Thyroid gland (tissue), 4 donors: Measurements from ENCODE around the gene SLC22A7. TPM values are rescaled to one million over a fixed set of nuclear protein-coding genes. Genes with fewer than 3 reads are reported as not detected.

Experiments used
- DNase-seq, 2 donors: peaks; one replicate each; pipeline ENCODE4 v3.0.0-alpha.2; 2019
- H3K27ac ChIP-seq, 3 donors: fragments of 200-600 bp; sonication (generic); 1 replicate in 2 of 3; 2 replicates in 1 of 3; pipeline ENCODE4 v1.5.1; 2016 to 2019; ENCODE audit warnings: mild to moderate bottlenecking in 1 of 3, moderate library complexity in 1 of 3
- H3K27me3 ChIP-seq: fragments of 200-600 bp; sonication (generic); one replicate; pipeline ENCODE4 v1.5.1; 2019
- H3K36me3 ChIP-seq, 2 donors: fragments of 200-600 bp; sonication (generic); one replicate each; pipeline ENCODE4 v1.5.1; 2016 to 2019
- H3K4me1 ChIP-seq, 2 donors: fragments of 200-600 bp; sonication (generic); one replicate each; pipeline ENCODE4 v1.5.1; 2017 to 2019
- H3K4me3 ChIP-seq, 3 donors: fragments of 200-600 bp; sonication (generic); replicated peaks in 1 of 3; 1 replicate in 2 of 3; 2 replicates in 1 of 3; pipeline ENCODE4 v1.5.1; 2016; ENCODE audit warnings: mild to moderate bottlenecking in 1 of 3
- H3K9me3 ChIP-seq: fragments of 200-600 bp; sonication (generic); one replicate; pipeline ENCODE4 v1.5.1; 2017
- POLR2A ChIP-seq, 2 donors: fragments of 450-650 bp; IDR thresholded peaks; one replicate each; pipeline ENCODE4 v1.6.1; 2017; ENCODE audit warnings: antibody characterized with exemption in 2 of 2, mild to moderate bottlenecking in 2 of 2, moderate library complexity in 1 of 2
- WGBS, 2 donors: methylation state at CpG; one replicate each; pipeline ENCODE4 v1.1.5; 2017; 5-methylcytosine and 5-hydroxymethylcytosine counted together
- intact Hi-C: fragments of 100-400 bp; cut with DNase I; formaldehyde crosslinking; loops from one replicate; pipeline ENCODE4 v1.15.1; 2023
- total RNA-seq, 4 donors: library from RNA; depleted of rRNA; stranded (reverse); fragments of >200 nt; gene quantifications; one replicate each; pipeline ENCODE4 v1.2.3, GENCODE V29; 2016
- TF ChIP-seq, protein P1 (sequence below), 6 experiments: fragments of 200-600 bp in 3 of 6; fragments of 450-650 bp in 3 of 6; sonication (generic) in 3 of 6; IDR thresholded peaks; one replicate each; pipeline ENCODE4 v1.5.1; 2016 to 2019; ENCODE audit warnings: antibody characterized with exemption in 6 of 6, mild to moderate bottlenecking in 2 of 6, inconsistent platforms in 1 of 6, moderate library complexity in 1 of 6

SLC22A7 gene
- total RNA-seq, 4 donors from 2014 or later = not detected

DNA sequence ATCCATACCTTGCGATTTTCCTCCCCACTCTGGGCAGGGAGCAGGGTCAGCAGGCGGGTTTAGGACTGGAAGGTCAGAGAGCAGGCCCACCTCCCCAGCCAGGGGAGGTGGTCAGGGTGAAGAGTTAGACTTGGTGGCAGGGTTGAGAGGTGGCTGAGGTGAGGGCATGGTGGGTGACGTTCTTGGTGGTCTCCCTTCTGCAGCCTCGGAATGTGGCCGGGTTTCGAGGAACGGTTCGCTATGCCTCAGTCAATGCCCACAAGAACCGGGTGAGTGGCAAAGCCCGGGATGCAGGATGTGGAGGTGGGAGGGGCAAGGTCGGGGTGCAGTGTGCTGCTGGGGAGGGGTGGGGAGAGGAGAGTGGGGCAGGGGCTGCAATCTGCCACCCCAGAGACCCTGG lies 43.2 kb upstream of the SLC22A7 start:
- TF ChIP-seq, protein P1, sequence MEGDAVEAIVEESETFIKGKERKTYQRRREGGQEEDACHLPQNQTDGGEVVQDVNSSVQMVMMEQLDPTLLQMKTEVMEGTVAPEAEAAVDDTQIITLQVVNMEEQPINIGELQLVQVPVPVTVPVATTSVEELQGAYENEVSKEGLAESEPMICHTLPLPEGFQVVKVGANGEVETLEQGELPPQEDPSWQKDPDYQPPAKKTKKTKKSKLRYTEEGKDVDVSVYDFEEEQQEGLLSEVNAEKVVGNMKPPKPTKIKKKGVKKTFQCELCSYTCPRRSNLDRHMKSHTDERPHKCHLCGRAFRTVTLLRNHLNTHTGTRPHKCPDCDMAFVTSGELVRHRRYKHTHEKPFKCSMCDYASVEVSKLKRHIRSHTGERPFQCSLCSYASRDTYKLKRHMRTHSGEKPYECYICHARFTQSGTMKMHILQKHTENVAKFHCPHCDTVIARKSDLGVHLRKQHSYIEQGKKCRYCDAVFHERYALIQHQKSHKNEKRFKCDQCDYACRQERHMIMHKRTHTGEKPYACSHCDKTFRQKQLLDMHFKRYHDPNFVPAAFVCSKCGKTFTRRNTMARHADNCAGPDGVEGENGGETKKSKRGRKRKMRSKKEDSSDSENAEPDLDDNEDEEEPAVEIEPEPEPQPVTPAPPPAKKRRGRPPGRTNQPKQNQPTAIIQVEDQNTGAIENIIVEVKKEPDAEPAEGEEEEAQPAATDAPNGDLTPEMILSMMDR (IDR thresholded peaks at IDR 0.05) = no peak
- no peak for TF ChIP-seq POLR2A (IDR thresholded peaks at IDR 0.05)
- Histone ChIP-seq H3K36me3 (no peaks in the 10 kb centered on the region), H3K27ac (no peak overlapping the region), H3K27me3 (no peaks in the 10 kb centered on the region), H3K9me3 (no peaks in the 10 kb centered on the region), H3K4me1 (no peaks in the 10 kb centered on the region), H3K4me3 (no peak overlapping the region)
- WGBS, 2 donors = 85 to 89% methylated on average over 11 of the region's 11 CpGs
- no peak for DNase-seq
- intact Hi-C loops = no loop called here

DNA sequence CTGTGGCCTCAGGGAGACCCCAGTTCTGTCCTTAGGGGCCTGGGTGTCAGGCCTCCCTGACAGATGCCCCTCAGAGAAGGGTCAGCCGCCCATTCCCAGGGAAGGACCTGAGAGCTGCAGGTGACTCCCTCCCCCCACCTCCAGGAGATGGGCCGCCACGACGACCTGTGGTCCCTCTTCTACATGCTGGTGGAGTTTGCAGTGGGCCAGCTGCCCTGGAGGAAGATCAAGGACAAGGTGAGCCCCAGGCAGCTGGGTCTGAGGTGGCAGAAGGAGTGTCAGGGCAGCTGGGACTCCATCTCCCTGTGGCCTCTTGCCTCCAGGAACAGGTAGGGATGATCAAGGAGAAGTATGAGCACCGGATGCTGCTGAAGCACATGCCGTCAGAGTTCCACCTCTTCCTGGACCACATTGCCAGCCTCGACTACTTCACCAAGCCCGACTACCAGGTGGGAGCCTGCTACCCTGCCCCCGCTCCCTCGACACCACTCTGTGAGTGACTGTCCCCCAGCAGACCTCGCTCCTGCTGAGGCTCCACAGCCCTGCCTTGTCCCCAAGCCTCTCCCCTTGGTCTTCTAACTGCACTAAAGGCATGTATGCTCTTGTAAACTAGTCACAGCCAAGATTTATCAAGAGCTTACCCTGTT lies 42.5 kb upstream of the SLC22A7 start:
- no peaks in the 10 kb centered on the region for H3K4me1 ChIP-seq
- H3K27me3 ChIP-seq = no peaks in the 10 kb centered on the region
- no peak for DNase-seq
- no peak overlapping the region for H3K27ac ChIP-seq
- intact Hi-C loops = no loop called here
- no peak for TF ChIP-seq POLR2A (IDR thresholded peaks at IDR 0.05)
- TF ChIP-seq, protein P1 (IDR thresholded peaks at IDR 0.05) = no peak
- WGBS, 2 donors = 71 to 89% methylated on average over 7 to 11 of the region's 11 CpGs
- H3K4me3 ChIP-seq = no peak overlapping the region
- H3K36me3 ChIP-seq = no peaks in the 10 kb centered on the region
- H3K9me3 ChIP-seq = no peaks in the 10 kb centered on the region

DNA sequence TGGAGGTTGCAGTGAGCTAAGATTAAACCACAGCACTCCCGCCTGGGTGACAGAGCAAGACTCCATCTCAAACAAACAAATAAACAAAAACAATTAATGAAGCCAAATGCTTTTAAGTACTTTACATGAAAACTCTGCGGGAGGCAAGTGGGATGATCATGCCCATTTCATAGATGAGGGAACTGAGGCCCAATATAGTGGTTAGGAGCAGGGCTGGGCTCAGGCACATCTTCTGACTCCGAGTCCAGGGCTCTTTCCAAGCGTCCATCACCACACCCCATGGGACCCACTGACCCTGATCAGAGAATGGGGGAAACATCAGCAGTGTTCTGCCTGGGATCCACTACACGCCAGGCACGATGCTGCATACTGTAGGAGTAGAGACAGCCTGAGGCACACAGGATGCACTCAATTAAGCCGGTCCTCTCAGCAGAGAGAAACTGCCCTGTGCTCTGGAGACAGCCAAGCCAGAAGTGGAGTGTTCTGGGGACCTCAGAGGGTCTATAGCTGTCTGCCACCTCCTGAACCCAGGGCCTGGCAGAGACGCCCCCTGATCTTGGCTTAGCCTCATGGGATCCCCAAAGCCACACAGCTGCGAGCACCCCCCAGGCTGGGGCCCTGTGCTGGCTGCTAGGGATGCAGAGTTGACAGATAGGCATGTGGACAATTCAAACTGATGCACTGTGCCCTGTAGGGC lies 41.2 kb upstream of the SLC22A7 start:
- 88 to 95% methylated on average over 7 to 9 of the region's 9 CpGs for WGBS, 2 donors
- no peaks in the 10 kb centered on the region for H3K36me3 ChIP-seq
- H3K9me3 ChIP-seq = no peaks in the 10 kb centered on the region
- intact Hi-C loops = no loop called here
- H3K27ac ChIP-seq = no peak overlapping the region
- H3K4me3 ChIP-seq = no peak overlapping the region
- H3K27me3 ChIP-seq = no peaks in the 10 kb centered on the region
- no peaks in the 10 kb centered on the region for H3K4me1 ChIP-seq
- DNase-seq = no peak
- TF ChIP-seq, protein P1 (IDR thresholded peaks at IDR 0.05) = no peak
- no peak for TF ChIP-seq POLR2A (IDR thresholded peaks at IDR 0.05)

DNA sequence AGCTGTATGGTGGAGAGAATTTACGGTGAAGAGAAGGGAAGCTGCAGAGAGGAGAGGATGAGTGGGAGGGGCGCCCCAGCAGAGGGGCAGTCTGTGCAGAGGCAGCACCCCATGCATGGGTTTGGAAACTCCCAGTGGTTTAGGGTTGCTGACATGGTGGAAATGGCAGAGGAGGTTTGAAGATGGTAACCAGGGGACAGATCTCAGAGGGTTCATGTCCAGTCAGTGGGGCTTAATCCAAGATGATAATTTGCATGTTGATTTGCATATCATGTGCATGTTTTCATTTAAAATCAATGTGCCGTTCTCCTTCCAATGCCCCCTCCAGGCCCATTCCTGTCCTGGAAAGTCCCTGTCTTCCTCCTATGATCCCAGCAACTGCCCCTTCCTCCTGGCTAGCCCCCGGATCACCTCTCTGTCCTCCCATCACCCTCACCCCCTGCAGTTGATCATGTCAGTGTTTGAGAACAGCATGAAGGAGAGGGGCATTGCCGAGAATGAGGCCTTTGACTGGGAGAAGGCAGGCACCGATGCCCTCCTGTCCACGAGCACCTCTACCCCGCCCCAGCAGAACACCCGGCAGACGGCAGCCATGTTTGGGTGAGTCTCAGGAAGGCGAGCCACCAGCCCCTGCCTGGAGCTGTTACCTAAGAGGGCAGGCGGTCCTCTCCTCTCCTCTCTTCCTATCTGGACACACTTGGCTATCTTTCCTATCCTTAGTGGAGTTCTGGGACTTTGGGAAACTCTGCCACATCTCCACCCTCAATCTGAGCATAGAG lies 40.5 kb upstream of the SLC22A7 start:
- Histone ChIP-seq H3K36me3 (no peaks in the 10 kb centered on the region), H3K27me3 (no peaks in the 10 kb centered on the region), H3K4me1 (no peaks in the 10 kb centered on the region), H3K27ac (no peak overlapping the region), H3K4me3 (no peak overlapping the region), H3K9me3 (no peaks in the 10 kb centered on the region)
- WGBS, 2 donors = 81 to 84% methylated on average over 12 of the region's 12 CpGs
- no peak for TF ChIP-seq POLR2A (IDR thresholded peaks at IDR 0.05)
- TF ChIP-seq, protein P1 (IDR thresholded peaks at IDR 0.05) = no peak
- no peak for DNase-seq
- intact Hi-C loops = no loop called here

DNA sequence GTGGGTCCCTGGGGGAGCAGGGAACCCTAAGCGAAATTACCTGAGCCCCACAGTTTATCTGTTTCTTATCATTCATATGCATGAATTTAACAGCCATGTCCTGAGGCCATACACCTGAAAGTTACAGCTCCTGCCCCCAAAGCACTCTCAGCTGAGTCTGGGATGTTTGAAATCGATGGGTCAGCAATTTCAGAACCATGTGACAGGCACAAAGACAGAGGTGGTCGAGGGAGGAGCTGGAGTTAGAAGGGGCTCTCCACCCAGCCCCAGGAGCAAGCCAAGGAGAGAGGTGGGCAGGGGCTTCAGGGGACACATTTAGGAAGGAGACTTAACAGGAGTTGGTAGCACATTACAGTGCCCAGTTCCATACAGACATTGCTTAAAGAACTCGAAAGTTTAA lies 39.9 kb upstream of the SLC22A7 start:
- H3K9me3 ChIP-seq = no peaks in the 10 kb centered on the region
- 60 to 68% methylated on average over 4 of the region's 4 CpGs for WGBS, 2 donors
- H3K27ac ChIP-seq = no peak overlapping the region

More for the DNA sequence above, 39.9 kb upstream of the SLC22A7 start:
- DNase-seq = no peak
- Histone ChIP-seq H3K36me3 (no peaks in the 10 kb centered on the region), H3K4me3 (no peak overlapping the region), H3K27me3 (no peaks in the 10 kb centered on the region), H3K4me1 (no peaks in the 10 kb centered on the region)
- intact Hi-C loops = no loop called here
- TF ChIP-seq, protein P1 (IDR thresholded peaks at IDR 0.05) = no peak
- no peak for TF ChIP-seq POLR2A (IDR thresholded peaks at IDR 0.05)
